ENCODE data around the gene CCNL2. TPM values are rescaled to one million over a fixed set of nuclear protein-coding genes. Genes with fewer than 3 reads are reported as not detected.
A peak's percentile ranks its signal among the peaks of the same experiment; 100 is the strongest.

The CCNL2 gene
- total and polyA plus RNA-seq, 2 experiments from 2014 or later: 115 to 146 TPM

DNA sequence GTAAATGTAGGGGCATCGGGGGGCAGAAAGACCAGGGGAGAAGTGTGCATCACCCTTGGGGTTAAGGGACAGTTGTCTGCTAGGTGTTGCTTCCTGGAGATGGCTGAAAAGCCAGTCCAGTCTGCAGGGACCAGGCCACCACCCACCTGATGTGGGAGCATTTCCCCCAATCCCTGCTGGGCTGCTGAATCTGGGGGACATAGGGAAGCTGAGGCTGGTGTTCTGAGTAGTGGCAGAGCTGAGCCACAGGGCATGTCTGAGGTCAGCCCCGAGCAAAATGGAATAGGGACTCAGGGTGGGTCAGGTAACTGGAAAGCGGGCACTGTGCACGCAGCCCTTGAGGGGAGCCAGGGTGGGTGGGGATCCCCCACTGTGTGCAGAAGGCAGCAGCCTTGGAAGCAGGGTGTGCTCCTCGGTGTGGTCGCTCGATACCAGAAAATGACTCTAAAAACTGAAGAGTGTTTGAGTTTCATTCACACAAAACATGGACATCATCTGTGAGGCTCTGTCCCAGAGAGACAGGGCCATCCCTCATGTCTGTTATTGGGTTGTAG lies 2.4 kb upstream of the CCNL2 start:
- Histone ChIP-seq H3K9me2 (ENCODE audit: insufficient read depth) (no peaks in the 10 kb centered on the region), H3K27ac (ENCODE audit: low read depth) (no peak overlapping the region), H3K4me3 (no peak overlapping the region), H2AFZ (no peak overlapping the region), H3K4me1 (ENCODE audit: insufficient read depth) (peaks cover 21% of the 10 kb centered on the region), H4K20me1 (replicated peaks; ENCODE audit: insufficient read depth) (peaks cover 34% of the 10 kb centered on the region), H3K36me3 (ENCODE audit: insufficient read depth) (peaks cover 54% of the 10 kb centered on the region), H3K4me2 (no peak overlapping the region), H3F3A (replicated peaks; ENCODE audit: low read depth) (peaks cover 75% of the 10 kb centered on the region), H3K79me2 (replicated peaks; ENCODE audit: insufficient read depth) (peaks cover 57% of the 10 kb centered on the region), H3K27me3 (ENCODE audit: insufficient read depth) (no peaks in the 10 kb centered on the region)
- Mint-ChIP-seq H3K36me3 (ENCODE audit: low read depth) (peaks cover 86% of the 10 kb centered on the region), H3K27me3 (ENCODE audit: insufficient read depth, low read depth, poor library complexity) (peaks cover 32% of the 10 kb centered on the region), H3K4me3 (peak overlapping the region; percentile 96), H3K9me3 (no peaks in the 10 kb centered on the region; the same call in 2 of the 3 replicates), H3K4me1 (peaks cover 35% of the 10 kb centered on the region), H3K27ac (no peak overlapping the region)
- ATAC-seq (no peak), DNase-seq (ENCODE audit: low spot score) (no peak)
- TF ChIP-seq NANOG (IDR thresholded peaks at IDR 0.05; ENCODE audit: borderline replicate concordance): no peak
- TF ChIP-seq, protein P1, sequence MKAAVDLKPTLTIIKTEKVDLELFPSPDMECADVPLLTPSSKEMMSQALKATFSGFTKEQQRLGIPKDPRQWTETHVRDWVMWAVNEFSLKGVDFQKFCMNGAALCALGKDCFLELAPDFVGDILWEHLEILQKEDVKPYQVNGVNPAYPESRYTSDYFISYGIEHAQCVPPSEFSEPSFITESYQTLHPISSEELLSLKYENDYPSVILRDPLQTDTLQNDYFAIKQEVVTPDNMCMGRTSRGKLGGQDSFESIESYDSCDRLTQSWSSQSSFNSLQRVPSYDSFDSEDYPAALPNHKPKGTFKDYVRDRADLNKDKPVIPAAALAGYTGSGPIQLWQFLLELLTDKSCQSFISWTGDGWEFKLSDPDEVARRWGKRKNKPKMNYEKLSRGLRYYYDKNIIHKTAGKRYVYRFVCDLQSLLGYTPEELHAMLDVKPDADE (IDR thresholded peaks at IDR 0.05): no peak
- no peak for TF ChIP-seq EZH2phosphoT487 (IDR thresholded peaks at IDR 0.05; ENCODE audit: unreplicated experiment)
- TF ChIP-seq, protein P2, sequence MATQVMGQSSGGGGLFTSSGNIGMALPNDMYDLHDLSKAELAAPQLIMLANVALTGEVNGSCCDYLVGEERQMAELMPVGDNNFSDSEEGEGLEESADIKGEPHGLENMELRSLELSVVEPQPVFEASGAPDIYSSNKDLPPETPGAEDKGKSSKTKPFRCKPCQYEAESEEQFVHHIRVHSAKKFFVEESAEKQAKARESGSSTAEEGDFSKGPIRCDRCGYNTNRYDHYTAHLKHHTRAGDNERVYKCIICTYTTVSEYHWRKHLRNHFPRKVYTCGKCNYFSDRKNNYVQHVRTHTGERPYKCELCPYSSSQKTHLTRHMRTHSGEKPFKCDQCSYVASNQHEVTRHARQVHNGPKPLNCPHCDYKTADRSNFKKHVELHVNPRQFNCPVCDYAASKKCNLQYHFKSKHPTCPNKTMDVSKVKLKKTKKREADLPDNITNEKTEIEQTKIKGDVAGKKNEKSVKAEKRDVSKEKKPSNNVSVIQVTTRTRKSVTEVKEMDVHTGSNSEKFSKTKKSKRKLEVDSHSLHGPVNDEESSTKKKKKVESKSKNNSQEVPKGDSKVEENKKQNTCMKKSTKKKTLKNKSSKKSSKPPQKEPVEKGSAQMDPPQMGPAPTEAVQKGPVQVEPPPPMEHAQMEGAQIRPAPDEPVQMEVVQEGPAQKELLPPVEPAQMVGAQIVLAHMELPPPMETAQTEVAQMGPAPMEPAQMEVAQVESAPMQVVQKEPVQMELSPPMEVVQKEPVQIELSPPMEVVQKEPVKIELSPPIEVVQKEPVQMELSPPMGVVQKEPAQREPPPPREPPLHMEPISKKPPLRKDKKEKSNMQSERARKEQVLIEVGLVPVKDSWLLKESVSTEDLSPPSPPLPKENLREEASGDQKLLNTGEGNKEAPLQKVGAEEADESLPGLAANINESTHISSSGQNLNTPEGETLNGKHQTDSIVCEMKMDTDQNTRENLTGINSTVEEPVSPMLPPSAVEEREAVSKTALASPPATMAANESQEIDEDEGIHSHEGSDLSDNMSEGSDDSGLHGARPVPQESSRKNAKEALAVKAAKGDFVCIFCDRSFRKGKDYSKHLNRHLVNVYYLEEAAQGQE (IDR thresholded peaks at IDR 0.05; ENCODE audit: unreplicated experiment): no peak

- ATAC-seq: no peak
- peaks cover 52% of the 10 kb centered on the region for H3K36me3 ChIP-seq (ENCODE audit: insufficient read depth)
- H3K27ac Mint-ChIP-seq: no peak overlapping the region
These were observed 1.7 kb upstream of the CCNL2 start for GRCh38 chr1:1400576-1401456.

More at GRCh38 chr1:1400576-1401456, 1.7 kb upstream of the CCNL2 start:
- Histone ChIP-seq H4K20me1 (replicated peaks; ENCODE audit: insufficient read depth) (peaks cover 34% of the 10 kb centered on the region), H3K79me2 (replicated peaks; ENCODE audit: insufficient read depth) (peaks cover 55% of the 10 kb centered on the region), H3F3A (replicated peaks; ENCODE audit: low read depth) (peaks cover 70% of the 10 kb centered on the region), H2AFZ (no peak overlapping the region), H3K27ac (ENCODE audit: low read depth) (no peak overlapping the region), H3K4me3 (peak overlapping the region; percentile 97; the same call in 1 of the 2 replicates), H3K4me1 (ENCODE audit: insufficient read depth) (peaks cover 16% of the 10 kb centered on the region; the same call in 1 of the 2 replicates), H3K9me2 (ENCODE audit: insufficient read depth) (no peaks in the 10 kb centered on the region), H3K4me2 (peak overlapping the region; percentile 95), H3K27me3 (ENCODE audit: insufficient read depth) (no peaks in the 10 kb centered on the region)
- H3K4me1 Mint-ChIP-seq: peaks cover 32% of the 10 kb centered on the region
- H3K36me3 Mint-ChIP-seq (ENCODE audit: low read depth): peaks cover 80% of the 10 kb centered on the region
- TF ChIP-seq JUNB (IDR thresholded peaks at IDR 0.05; ENCODE audit: unreplicated experiment) (no peak), POLR2AphosphoS5 (IDR thresholded peaks at IDR 0.05; ENCODE audit: low read depth) (peak; percentile 57)
- DNase-seq (ENCODE audit: low spot score): no peak
- peaks cover 28% of the 10 kb centered on the region for H3K27me3 Mint-ChIP-seq (ENCODE audit: insufficient read depth, low read depth, poor library complexity)
- no peaks in the 10 kb centered on the region; the same call in 2 of the 3 replicates for H3K9me3 Mint-ChIP-seq
- peak overlapping the region; percentile 96 for H3K4me3 Mint-ChIP-seq
